Kidney (tissue), 14 donors: Measurements from ENCODE around the gene RABL6. TPM values are rescaled to one million over a fixed set of nuclear protein-coding genes. Genes with fewer than 3 reads are reported as not detected.

Experiments used
- DNase-seq, 5 donors: peaks; one replicate each; pipeline ENCODE4 v3.0.0-alpha.2; 2013 to 2020
- FAIRE-seq: peaks from 2 replicates; lab custom pipeline; 2012; peaks lifted over from hg19 to GRCh38; lab: Jason Lieb, UNC
- H3K27ac ChIP-seq, 2 donors: one replicate each; pipeline ENCODE4 v1.7.0; 2013; ENCODE audit warnings: low read depth in 2 of 2, low read length in 2 of 2, inconsistent platforms in 1 of 2
- H3K27me3 ChIP-seq: one replicate; pipeline ENCODE4 v1.7.1; 2013; ENCODE audit warnings: low read length, inconsistent platforms; ENCODE audit not compliant: control insufficient read depth, insufficient read depth
- H3K36me3 ChIP-seq, 3 donors: one replicate each; pipeline versions ENCODE4 v1.7.0 to v1.7.1; 2013; ENCODE audit warnings: low read length in 3 of 3, control low read depth in 1 of 3, inconsistent platforms in 1 of 3; ENCODE audit not compliant: insufficient read depth in 3 of 3, control insufficient read depth in 2 of 3
- H3K4me1 ChIP-seq, 3 donors: one replicate each; pipeline versions ENCODE4 v1.7.0 to v1.7.1; 2013; ENCODE audit warnings: low read length in 3 of 3, inconsistent platforms in 1 of 3, low read depth in 1 of 3; ENCODE audit not compliant: control insufficient read depth in 2 of 3, insufficient read depth in 2 of 3
- H3K4me3 ChIP-seq, 3 donors: one replicate each; pipeline versions ENCODE4 v1.7.0 to v1.8.1; 2013; ENCODE audit warnings: low read length in 3 of 3, control low read depth in 1 of 3, inconsistent platforms in 1 of 3
- H3K9ac ChIP-seq, 3 donors: one replicate each; pipeline versions ENCODE4 v1.7.0 to v1.7.1; 2013; ENCODE audit warnings: low read length in 3 of 3, control low read depth in 1 of 3, inconsistent platforms in 1 of 3
- H3K9me3 ChIP-seq, 3 donors: one replicate each; pipeline versions ENCODE4 v1.7.0 to v1.7.1; 2013; ENCODE audit warnings: low read length in 3 of 3, control low read depth in 1 of 3, inconsistent platforms in 1 of 3; ENCODE audit not compliant: control insufficient read depth in 2 of 3, insufficient read depth in 1 of 3
- CTCF ChIP-seq: IDR thresholded peaks from 3 replicates; pipeline ENCODE4 v1.5.1; 2012; ENCODE audit warnings: mild to moderate bottlenecking, moderate library complexity, borderline replicate concordance; ENCODE audit not compliant: insufficient read depth; ENCODE audit errors: extremely low read depth
- intact Hi-C: fragments of 100-400 bp; cut with DNase I; formaldehyde crosslinking; loops from one replicate; pipeline ENCODE4 v1.11.1; 2022
- polyA plus RNA-seq: library from polyadenylated mRNA; stranded (reverse); fragments of 350-450 nt; fragmentation: Illumina TruSeq; extraction: RNeasy Lipid Tissue Mini Kit (QIAGEN cat#74804); gene quantifications from one replicate; pipeline ENCODE4 v1.2.3, GENCODE V29; 2014; ENCODE audit warnings: low read depth, low replicate concordance; ENCODE audit not compliant: insufficient read depth
- total RNA-seq: library from RNA; stranded (reverse); fragmentation: NEBNext Ultra II Directional; extraction: Animal tissue kit (Norgen Biotek cat#: 25700); gene quantifications from one replicate; pipeline ENCODE4 v1.2.1, GENCODE V29; 2021
- donor health status: control.
- donor health status: control.
- donor health status: control.
- donor health status: control.
- donor health status: control.
- donor health status: DM: yes; HTN: yes; CAD: no.
- donor health status: Normal renal cell carcinoma (clear cell type).

Gene RABL6
- total and polyA plus RNA-seq, 2 donors from 2014 or later, result 60.4 to 70.3 TPM

DNA sequence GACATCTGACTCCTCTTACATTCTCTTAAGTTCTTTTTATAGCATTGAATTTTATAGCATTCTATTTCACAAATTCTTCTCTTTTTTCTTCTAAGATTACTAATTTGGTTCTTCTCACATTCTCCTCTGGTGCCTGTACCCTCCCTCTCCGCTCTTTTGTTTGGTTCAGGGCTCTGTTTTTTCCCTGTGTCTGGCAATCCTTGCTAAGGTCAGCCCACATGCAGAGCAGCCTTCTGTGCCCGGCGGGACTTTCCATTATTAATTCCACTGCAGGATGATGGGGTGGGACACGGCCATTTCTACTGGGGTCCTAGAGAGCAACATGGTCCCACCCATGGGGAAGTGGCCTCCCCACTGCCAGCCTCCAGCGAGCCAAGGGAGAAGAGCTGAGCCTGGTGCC lies 68.7 kb downstream of the RABL6 start:
- no peaks in the 10 kb centered on the region for H3K36me3 ChIP-seq
- no peak for FAIRE-seq
- H3K4me1 ChIP-seq, result no peaks in the 10 kb centered on the region
- H3K9me3 ChIP-seq, result no peaks in the 10 kb centered on the region
- H3K4me3 ChIP-seq, result no peak overlapping the region
- no peak for TF ChIP-seq CTCF
- no peak overlapping the region for H3K27ac ChIP-seq
- DNase-seq, result peak in 1 of 5 donors; percentile 45
- H3K27me3 ChIP-seq, result no peaks in the 10 kb centered on the region
- no peak overlapping the region for H3K9ac ChIP-seq
- intact Hi-C loops, result no loop called here

GRCh38 chr9:136880651-136881050 lies 72.9 kb downstream of the RABL6 start:
- Histone ChIP-seq H3K4me1 (peaks cover 0 to under 1% (median 0%) of the 10 kb centered on the region in 3 donors), H3K27me3 (no peaks in the 10 kb centered on the region), H3K4me3 (no peak overlapping the region), H3K27ac (no peak overlapping the region), H3K9ac (no peak overlapping the region), H3K36me3 (no peaks in the 10 kb centered on the region), H3K9me3 (no peaks in the 10 kb centered on the region)
- intact Hi-C loops, result no loop called here
- FAIRE-seq, result no peak
- no peak for TF ChIP-seq CTCF
- DNase-seq, result no peak

- DNase-seq, result peak in 1 of 5 donors; percentile 34
- H3K4me3 ChIP-seq, result no peak overlapping the region
- H3K4me1 ChIP-seq, result peaks cover 0 to 2% (median 0%) of the 10 kb centered on the region in 3 donors
- no peaks in the 10 kb centered on the region for H3K27me3 ChIP-seq
- no peaks in the 10 kb centered on the region for H3K9me3 ChIP-seq
- no peaks in the 10 kb centered on the region for H3K36me3 ChIP-seq
- no peak for FAIRE-seq
- H3K27ac ChIP-seq, result peak overlapping the region in 1 of 2 donors; percentile 22
- intact Hi-C loops, result no loop called here
- H3K9ac ChIP-seq, result no peak overlapping the region
- TF ChIP-seq CTCF, result no peak
Measured at GRCh38 chr9:136881691-136882108, 74.0 kb downstream of the RABL6 start.
